MCF 10A (cell line): ENCODE data around the gene ZNF101. TPM values are rescaled to one million over a fixed set of nuclear protein-coding genes. Genes with fewer than 3 reads are reported as not detected.
"Not testable (repeated sequence)": the region's sequence is repeated elsewhere in the genome, so short reads cannot be mapped to it uniquely, and the experiment has no call there.

Experiments
- BruUV-seq: library from RNA; stranded (reverse); fragments of 400-500 nt; replicated peaks from 2 replicates; lab custom pipeline; 2021; lab: Mats Ljungman, UMichigan
- CTCF ChIA-PET: fragments of 300-600 bp; sonication (Branson Sonifier 250); formaldehyde crosslinking; extraction: SDS; loops from one replicate; lab custom pipeline; 2021; ENCODE audit warnings: antibody characterized with exemption, inconsistent platforms; lab: Yijun Ruan, JAX
- POLR2A ChIA-PET: fragments of 300-600, 350-650 bp; sonication (Branson Sonifier 250); formaldehyde crosslinking; extraction: SDS; loops from one replicate; lab custom pipeline; 2020; ENCODE audit warnings: antibody characterized with exemption, inconsistent platforms; lab: Yijun Ruan, JAX
- DNase-seq: peaks from one replicate; pipeline ENCODE4 v3.0.0-alpha.2; 2018; ENCODE audit not compliant: unreplicated experiment
- H3K27ac Mint-ChIP-seq: one replicate; pipeline ENCODE4 v1.8.0; 2022; ENCODE audit warnings: mild to moderate bottlenecking, low read depth, mixed read lengths; ENCODE audit not compliant: unreplicated experiment
- H3K27me3 Mint-ChIP-seq: one replicate; pipeline ENCODE4 v1.8.0; 2022; ENCODE audit warnings: mixed read lengths; ENCODE audit not compliant: insufficient read depth, unreplicated experiment
- H3K36me3 Mint-ChIP-seq: one replicate; pipeline ENCODE4 v1.8.0; 2022; ENCODE audit warnings: mild to moderate bottlenecking, moderate library complexity, mixed read lengths; ENCODE audit not compliant: insufficient read depth, unreplicated experiment
- H3K4me1 Mint-ChIP-seq: one replicate; pipeline ENCODE4 v1.8.0; 2022; ENCODE audit warnings: mixed read lengths; ENCODE audit not compliant: insufficient read depth, unreplicated experiment
- H3K4me3 Mint-ChIP-seq: one replicate; pipeline ENCODE4 v1.8.0; 2022; ENCODE audit warnings: mild to moderate bottlenecking, moderate library complexity, mixed read lengths; ENCODE audit not compliant: unreplicated experiment
- H3K9me3 Mint-ChIP-seq: one replicate; pipeline ENCODE4 v1.8.0; 2022; ENCODE audit warnings: mixed read lengths; ENCODE audit not compliant: unreplicated experiment
- intact Hi-C: fragments of 100-400 bp; cut with micrococcal nuclease; formaldehyde crosslinking; loops from 2 replicates; pipeline ENCODE4 v1.14.1; 2022
- total RNA-seq: library from RNA; stranded (reverse); gene quantifications from 2 replicates; pipeline ENCODE4 v1.2.3, GENCODE V29; 2022
- TF ChIP-seq, protein P1 (sequence below): fragments of 200-600 bp; IDR thresholded peaks from one replicate; pipeline ENCODE4 v1.8.0; 2022; ENCODE audit warnings: antibody characterized with exemption, mild to moderate bottlenecking; ENCODE audit not compliant: unreplicated experiment

ZNF101 gene
- total RNA-seq, 1 experiment from 2014 or later = 8.6 TPM

DNA sequence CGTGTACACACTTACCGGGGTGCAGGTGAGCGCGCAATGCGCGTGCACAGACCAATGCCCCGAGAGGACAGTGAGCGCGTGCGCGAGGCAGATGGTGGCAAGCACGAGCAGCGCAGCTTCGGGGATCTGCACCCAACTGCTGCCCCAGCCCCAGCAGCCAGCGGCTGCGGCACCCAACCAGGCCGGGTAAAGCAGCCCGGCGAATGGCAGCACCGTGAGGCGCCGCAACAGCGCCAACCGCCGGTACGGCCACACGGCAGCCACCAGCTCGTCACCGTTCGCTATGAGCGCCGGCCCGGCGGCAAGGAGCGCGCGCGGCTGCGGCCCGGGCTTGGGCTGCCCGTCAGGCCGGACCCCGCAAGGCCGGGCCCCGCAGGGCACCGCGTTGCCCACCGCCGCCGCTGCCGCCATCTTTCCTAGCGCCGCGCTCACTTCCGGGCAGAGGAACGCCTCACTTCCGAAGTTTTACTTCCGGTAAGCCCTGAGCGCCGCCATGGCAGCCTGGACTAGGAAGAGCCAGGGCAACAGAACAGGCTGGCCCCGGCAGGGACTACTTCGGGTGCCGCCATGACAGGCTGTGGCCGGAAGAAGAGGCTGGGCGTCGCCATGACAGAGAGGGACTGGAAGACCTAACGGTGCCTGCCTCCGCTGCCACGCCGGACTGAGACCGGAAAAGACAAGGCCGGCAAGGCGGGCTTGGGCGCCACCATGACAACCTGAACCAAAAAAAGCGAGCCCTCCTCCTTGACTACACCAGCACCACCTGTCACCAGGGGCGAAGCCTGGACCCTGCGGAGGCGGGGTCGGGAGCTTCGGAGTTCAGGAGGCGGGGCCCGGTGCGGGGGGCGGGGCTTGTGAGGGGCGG, 5.2 kb upstream of the ZNF101 start, which contains the start of gene ATP13A1:
Gene ATP13A1, minus strand, starts transcription at position 421 of the 865 bp plus-strand sequence. Its CDS starts 10 bp downstream, at position 411.
- H3K27ac Mint-ChIP-seq = peak within 1 kb of the TSS; percentile 96
- DNase-seq = peak; percentile 98
- CTCF ChIA-PET = interaction anchor here (0.6 to 2.0 kb wide), 6 partner anchors 19 to 548 kb away, joined by 3 to 19 read pairs (median 3); partner anchors contain the start of gene GMIP
- H3K36me3 Mint-ChIP-seq = peaks cover 39% of the 10 kb centered on the region
- no TSS peak for BruUV-seq
- H3K27me3 Mint-ChIP-seq = no peaks in the 10 kb centered on the region
- TF ChIP-seq, protein P1, sequence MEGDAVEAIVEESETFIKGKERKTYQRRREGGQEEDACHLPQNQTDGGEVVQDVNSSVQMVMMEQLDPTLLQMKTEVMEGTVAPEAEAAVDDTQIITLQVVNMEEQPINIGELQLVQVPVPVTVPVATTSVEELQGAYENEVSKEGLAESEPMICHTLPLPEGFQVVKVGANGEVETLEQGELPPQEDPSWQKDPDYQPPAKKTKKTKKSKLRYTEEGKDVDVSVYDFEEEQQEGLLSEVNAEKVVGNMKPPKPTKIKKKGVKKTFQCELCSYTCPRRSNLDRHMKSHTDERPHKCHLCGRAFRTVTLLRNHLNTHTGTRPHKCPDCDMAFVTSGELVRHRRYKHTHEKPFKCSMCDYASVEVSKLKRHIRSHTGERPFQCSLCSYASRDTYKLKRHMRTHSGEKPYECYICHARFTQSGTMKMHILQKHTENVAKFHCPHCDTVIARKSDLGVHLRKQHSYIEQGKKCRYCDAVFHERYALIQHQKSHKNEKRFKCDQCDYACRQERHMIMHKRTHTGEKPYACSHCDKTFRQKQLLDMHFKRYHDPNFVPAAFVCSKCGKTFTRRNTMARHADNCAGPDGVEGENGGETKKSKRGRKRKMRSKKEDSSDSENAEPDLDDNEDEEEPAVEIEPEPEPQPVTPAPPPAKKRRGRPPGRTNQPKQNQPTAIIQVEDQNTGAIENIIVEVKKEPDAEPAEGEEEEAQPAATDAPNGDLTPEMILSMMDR = no peak
- peak within 1 kb of the TSS; percentile 79 for H3K4me3 Mint-ChIP-seq
- POLR2A ChIA-PET = interaction anchor here (0.7 to 2.8 kb wide), 8 partner anchors 10 to 1479 kb away, joined by 3 to 17 read pairs (median 4); partner anchors contain the start of genes LPAR2, ZNF14 and ZNF431
- H3K9me3 Mint-ChIP-seq = no peaks in the 10 kb centered on the region
- H3K4me1 Mint-ChIP-seq = peaks cover 16% of the 10 kb centered on the region
- intact Hi-C loops = loop anchor here (1.0 to 10.0 kb wide), 2 partner anchors 113 to 201 kb away; partner anchors contain the start of gene ZNF253

DNA sequence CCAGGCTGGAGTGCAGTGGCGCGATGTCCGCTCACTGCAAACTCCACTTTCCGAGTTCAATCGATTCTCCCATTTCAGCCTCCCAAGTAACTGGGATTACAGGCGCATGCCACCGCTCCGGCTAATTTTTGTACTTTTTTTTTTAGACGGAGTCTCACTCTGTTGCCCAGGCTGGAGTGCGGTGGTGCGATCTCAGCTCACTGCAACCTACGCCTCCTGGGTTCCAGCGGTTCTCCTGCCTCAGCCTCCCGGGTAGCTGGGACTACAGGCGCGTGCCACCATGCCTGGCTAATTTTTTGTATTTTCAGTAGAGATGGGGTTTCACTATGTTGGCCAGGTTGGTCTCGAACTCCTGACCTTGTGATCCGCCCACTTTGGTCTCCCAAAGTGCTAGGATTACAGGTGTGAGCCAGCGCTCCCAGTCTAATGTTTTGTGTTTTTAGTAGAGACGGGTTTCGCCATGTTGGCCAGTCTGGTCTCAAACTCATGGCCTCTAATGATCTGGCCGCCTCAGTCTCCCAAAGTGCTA, 3.2 kb upstream of the ZNF101 start:
- H3K27me3 Mint-ChIP-seq, H3K27ac Mint-ChIP-seq, H3K4me3 Mint-ChIP-seq, BruUV-seq, H3K9me3 Mint-ChIP-seq, DNase-seq, POLR2A ChIA-PET: not testable (repeated sequence)
- H3K36me3 Mint-ChIP-seq = peaks cover 24% of the 10 kb centered on the region
- intact Hi-C loops = loop anchor here (10.0 kb wide), 1 partner anchor 199 kb away; the partner anchor contains the start of gene ZNF253
- H3K4me1 Mint-ChIP-seq = peaks cover 16% of the 10 kb centered on the region
- CTCF ChIA-PET = interaction anchor here (0.6 kb wide), 2 partner anchors 21 to 112 kb away, joined by 3 read pairs; no protein-coding TSS in a partner anchor

DNA sequence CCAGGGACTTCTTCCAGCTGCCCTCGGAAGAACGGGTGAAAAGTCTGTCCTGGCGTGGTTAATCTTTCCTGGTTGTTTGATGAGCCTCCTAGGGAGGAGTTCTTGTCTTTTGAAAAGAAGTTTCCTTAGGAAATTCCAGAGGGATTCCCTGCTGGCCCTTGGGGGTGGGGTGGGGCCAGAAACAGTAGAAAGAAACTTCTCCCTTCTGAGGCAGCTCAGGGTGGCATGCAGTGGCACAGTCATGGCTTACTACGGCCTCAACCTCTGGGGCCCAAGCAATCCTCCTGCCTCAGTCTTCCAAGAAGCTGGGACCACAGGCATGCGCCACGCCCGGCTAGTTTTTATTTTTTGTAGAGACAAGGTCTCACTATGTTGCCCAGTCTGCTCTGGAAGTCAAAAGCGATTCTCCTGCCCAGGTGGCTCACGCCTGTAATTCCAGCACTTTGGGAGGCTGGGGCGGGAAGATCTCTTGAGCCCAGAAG, 1.5 kb downstream of the ZNF101 start:
- Mint-ChIP-seq H3K9me3 (no peaks in the 10 kb centered on the region), H3K36me3 (peaks cover 31% of the 10 kb centered on the region), H3K4me3 (peak overlapping the region; percentile 85), H3K27me3 (no peaks in the 10 kb centered on the region), H3K4me1 (no peaks in the 10 kb centered on the region), H3K27ac (peak overlapping the region; percentile 93)
- ChIA-PET POLR2A (interaction anchor here (1.1 to 2.2 kb wide), 3 partner anchors 63 to 106 kb away, joined by 4 to 22 read pairs (median 12); partner anchors contain the start of gene ZNF14), CTCF (interaction anchor here (0.6 kb wide), 1 partner anchor 81 kb away, joined by 3 read pairs; no protein-coding TSS in a partner anchor)
- DNase-seq = no peak
- intact Hi-C loops = no loop called here
- TF ChIP-seq, protein P1 = no peak
- no TSS peak for BruUV-seq

DNA sequence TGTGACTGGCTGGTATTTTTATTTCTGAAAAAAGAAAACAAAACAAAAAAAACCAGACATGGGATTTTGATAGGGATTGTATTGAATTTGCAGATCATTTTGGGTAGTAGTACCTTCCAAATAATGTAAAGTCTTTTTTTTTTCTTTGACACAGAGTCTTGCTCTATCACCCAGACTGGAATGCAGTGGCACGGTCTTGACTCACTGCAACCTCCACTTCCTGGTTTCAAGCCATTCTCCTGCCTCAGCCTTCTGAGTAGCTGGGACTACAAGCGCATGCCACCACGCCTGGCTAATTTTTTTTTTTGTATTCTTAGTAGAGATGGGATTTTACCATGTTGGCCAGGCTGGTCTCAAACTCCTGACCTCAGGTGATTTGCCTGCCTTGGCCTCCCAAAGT, 4.2 kb downstream of the ZNF101 start:
- H3K36me3 Mint-ChIP-seq = peaks cover 43% of the 10 kb centered on the region
- H3K4me3 Mint-ChIP-seq = no peak overlapping the region
- no TSS peak for BruUV-seq

More for the DNA sequence above, 4.2 kb downstream of the ZNF101 start:
- no peaks in the 10 kb centered on the region for H3K4me1 Mint-ChIP-seq
- CTCF ChIA-PET = interaction anchor here (0.6 kb wide), 1 partner anchor 55 kb away, joined by 3 read pairs; the partner anchor contains the start of gene PBX4
- no peak overlapping the region for H3K27ac Mint-ChIP-seq
- TF ChIP-seq, protein P1 = no peak
- no peak for DNase-seq
- POLR2A ChIA-PET = no interaction called here
- intact Hi-C loops = no loop called here
- peaks cover 5% of the 10 kb centered on the region for H3K9me3 Mint-ChIP-seq
- H3K27me3 Mint-ChIP-seq = no peaks in the 10 kb centered on the region
